Caco-2 (cell line): ENCODE measurements around the gene NDRG4. TPM values are rescaled to one million over a fixed set of nuclear protein-coding genes. Genes with fewer than 3 reads are reported as not detected.

Experiments used
- BruUV-seq: library from RNA; stranded (reverse); fragments of 400-500 nt; replicated peaks from 2 replicates; lab custom pipeline; 2021; lab: Mats Ljungman, UMichigan
- CTCF ChIA-PET: fragments of 300-600 bp; sonication (Branson Sonifier 250); formaldehyde crosslinking; loops from one replicate; lab custom pipeline; 2022; ENCODE audit warnings: antibody characterized with exemption; lab: Charles Lee
- POLR2A ChIA-PET: fragments of 300-600 bp; sonication (Branson Sonifier 250); formaldehyde crosslinking; loops from one replicate; lab custom pipeline; 2022; ENCODE audit warnings: antibody characterized with exemption; lab: Charles Lee
- DNase-seq, 2 experiments: peaks; one replicate each; pipeline versions ENCODE4 v3.0.0 to v3.0.0-alpha.2; 2020 to 2022
- H3K27me3 ChIP-seq: replicated peaks from 2 replicates; pipeline ENCODE4 v1.6.0; 2011; ENCODE audit warnings: low read length; ENCODE audit not compliant: control insufficient read depth, insufficient read depth
- H3K36me3 ChIP-seq: 2 replicates; pipeline ENCODE4 v1.5.1; 2011; ENCODE audit warnings: low read length; ENCODE audit not compliant: control insufficient read depth, insufficient read depth
- H3K4me1 ChIP-seq: fragments of 250-450 bp; sonication (Bioruptor Pico); 2 replicates; pipeline ENCODE4 v1.5.1; 2020; ENCODE audit warnings: mild to moderate bottlenecking
- H3K4me3 ChIP-seq: 2 replicates; pipeline ENCODE4 v1.5.1; 2011; ENCODE audit warnings: low read depth, mild to moderate bottlenecking, control low read depth, low read length
- H3K9me3 ChIP-seq: fragments of 250-450 bp; sonication (Bioruptor Pico); 2 replicates; pipeline ENCODE4 v1.5.1; 2020; ENCODE audit warnings: mild to moderate bottlenecking, moderate library complexity
- H3K27ac Mint-ChIP-seq: one replicate; pipeline ENCODE4 v1.8.0; 2022; ENCODE audit warnings: mixed read lengths; ENCODE audit not compliant: unreplicated experiment
- H3K27me3 Mint-ChIP-seq: one replicate; pipeline ENCODE4 v1.8.0; 2022; ENCODE audit warnings: mixed read lengths; ENCODE audit not compliant: insufficient read depth, unreplicated experiment
- H3K36me3 Mint-ChIP-seq: one replicate; pipeline ENCODE4 v1.8.0; 2022; ENCODE audit warnings: mild to moderate bottlenecking, mixed read lengths; ENCODE audit not compliant: insufficient read depth, unreplicated experiment
- H3K4me1 Mint-ChIP-seq: one replicate; pipeline ENCODE4 v1.8.0; 2022; ENCODE audit warnings: low read depth, mixed read lengths; ENCODE audit not compliant: unreplicated experiment
- H3K4me3 Mint-ChIP-seq: one replicate; pipeline ENCODE4 v1.8.0; 2022; ENCODE audit warnings: mild to moderate bottlenecking, moderate library complexity, mixed read lengths; ENCODE audit not compliant: unreplicated experiment
- H3K9me3 Mint-ChIP-seq: one replicate; pipeline ENCODE4 v1.8.0; 2022; ENCODE audit warnings: mixed read lengths; ENCODE audit not compliant: unreplicated experiment
- CTCF ChIP-seq, 2 experiments: fragments of 200-600 bp in 1 of 2; IDR thresholded peaks; 1 replicate in 1 of 2; 2 replicates in 1 of 2; pipeline versions ENCODE4 v1.5.1 to v1.8.0; 2011 to 2022; ENCODE audit warnings: antibody characterized with exemption in 1 of 2, control low read depth in 1 of 2, inconsistent platforms in 1 of 2, low read depth in 1 of 2, low read length in 1 of 2, mild to moderate bottlenecking in 1 of 2, moderate library complexity in 1 of 2; ENCODE audit not compliant: insufficient read depth in 1 of 2, severe bottlenecking in 1 of 2, unreplicated experiment in 1 of 2
- intact Hi-C: fragments of 100-400 bp; cut with micrococcal nuclease; formaldehyde crosslinking; loops from one replicate; pipeline ENCODE4 v1.10.0; 2022; ENCODE audit not compliant: unreplicated experiment
- total RNA-seq: library from RNA; stranded (reverse); gene quantifications from 2 replicates; pipeline ENCODE4 v1.2.3, GENCODE V29; 2022

Gene NDRG4
- total RNA-seq, 1 experiment from 2014 or later: 10.7 TPM

GRCh38 chr16:58532414-58532813 lies 32.5 kb downstream of the NDRG4 start:
- no TSS peak for BruUV-seq
- Histone ChIP-seq H3K27me3 (no peaks in the 10 kb centered on the region), H3K4me1 (0 out of 2 replicates have a peak, but pooled peaks cover 9% of the 10 kb centered on the region), H3K36me3 (peaks cover 8% of the 10 kb centered on the region), H3K9me3 (no peaks in the 10 kb centered on the region), H3K4me3 (no peak overlapping the region)
- POLR2A ChIA-PET: no interaction called here
- no peaks in the 10 kb centered on the region for H3K27me3 Mint-ChIP-seq
- no peak overlapping the region for H3K4me3 Mint-ChIP-seq
- H3K27ac Mint-ChIP-seq: no peak overlapping the region
- H3K4me1 Mint-ChIP-seq: no peaks in the 10 kb centered on the region
- H3K36me3 Mint-ChIP-seq: peaks cover 100% of the 10 kb centered on the region
- intact Hi-C loops: no loop called here
- DNase-seq: no peak
- H3K9me3 Mint-ChIP-seq: no peaks in the 10 kb centered on the region
- TF ChIP-seq CTCF (IDR thresholded peaks at IDR 0.05; ENCODE audit: insufficient read depth in 1 of 2, low read depth in 1 of 2, low read length in 1 of 2, severe bottlenecking in 1 of 2, unreplicated experiment in 1 of 2): no peak
- CTCF ChIA-PET: no interaction called here

- no peak for DNase-seq
- H3K27ac Mint-ChIP-seq: no peak overlapping the region
- Histone ChIP-seq H3K4me3 (no peak overlapping the region), H3K36me3 (peaks cover 8% of the 10 kb centered on the region), H3K4me1 (0 out of 2 replicates have a peak, but pooled peaks cover 13% of the 10 kb centered on the region), H3K27me3 (no peaks in the 10 kb centered on the region), H3K9me3 (no peaks in the 10 kb centered on the region)
- H3K27me3 Mint-ChIP-seq: no peaks in the 10 kb centered on the region
- H3K36me3 Mint-ChIP-seq: peaks cover 100% of the 10 kb centered on the region
- ChIA-PET POLR2A (no interaction called here), CTCF (no interaction called here)
- TF ChIP-seq CTCF (IDR thresholded peaks at IDR 0.05; ENCODE audit: insufficient read depth in 1 of 2, low read depth in 1 of 2, low read length in 1 of 2, severe bottlenecking in 1 of 2, unreplicated experiment in 1 of 2): no peak
- H3K9me3 Mint-ChIP-seq: no peaks in the 10 kb centered on the region
- intact Hi-C loops: no loop called here
- H3K4me1 Mint-ChIP-seq: no peaks in the 10 kb centered on the region
- BruUV-seq: no TSS peak
- H3K4me3 Mint-ChIP-seq: no peak overlapping the region
Observed at GRCh38 chr16:58533751-58534470, 34.0 kb downstream of the NDRG4 start.

- ChIA-PET POLR2A (no interaction called here), CTCF (no interaction called here)
- H3K27me3 Mint-ChIP-seq: no peaks in the 10 kb centered on the region
- BruUV-seq: no TSS peak
- Histone ChIP-seq H3K4me1 (0 out of 2 replicates have a peak, but pooled peaks cover 13% of the 10 kb centered on the region), H3K27me3 (no peaks in the 10 kb centered on the region), H3K36me3 (peaks cover 11% of the 10 kb centered on the region), H3K4me3 (no peak overlapping the region), H3K9me3 (no peaks in the 10 kb centered on the region)
- no peak for DNase-seq
- no peak for TF ChIP-seq CTCF (IDR thresholded peaks at IDR 0.05; ENCODE audit: insufficient read depth in 1 of 2, low read depth in 1 of 2, low read length in 1 of 2, severe bottlenecking in 1 of 2, unreplicated experiment in 1 of 2)
- H3K9me3 Mint-ChIP-seq: no peaks in the 10 kb centered on the region
- peaks cover 100% of the 10 kb centered on the region for H3K36me3 Mint-ChIP-seq
- intact Hi-C loops: no loop called here
- H3K4me3 Mint-ChIP-seq: no peak overlapping the region
- H3K27ac Mint-ChIP-seq: peak overlapping the region; percentile 4
- no peaks in the 10 kb centered on the region for H3K4me1 Mint-ChIP-seq
Observed at GRCh38 chr16:58535100-58535499, 35.2 kb downstream of the NDRG4 start.
